Epithelial cell of prostate (primary cell): ENCODE results near the gene PNMA5.
"Not testable (repeated sequence)": the region's sequence is repeated elsewhere in the genome, so short reads cannot be mapped to it uniquely, and the experiment has no call there.

ENCODE experiments used
- DNase-seq: peaks from one replicate; pipeline ENCODE4 v3.0.0-alpha.2; 2011; ENCODE audit warnings: low read depth, low spot score
- H3K27ac ChIP-seq: fragments of 450-650 bp; 2 replicates; pipeline ENCODE4 v1.5.1; 2017; ENCODE audit warnings: mild to moderate bottlenecking

The PNMA5 gene

GRCh38 chrX:152993933-152994332 is at the start of gene PNMA5:
Gene PNMA5 (minus strand): TSS chrX:152994116. CDS start chrX:152991598, 2,518 bp downstream.
- H3K27ac ChIP-seq, result no peak within 1 kb of the TSS
- DNase-seq, result no peak

- no peak for DNase-seq
- no peak overlapping the region for H3K27ac ChIP-seq
Measured at GRCh38 chrX:153032397-153033118, 38.6 kb upstream of the PNMA5 start.

GRCh38 chrX:153030801-153031200 is 36.9 kb upstream of the PNMA5 start:
- DNase-seq, result no peak
- H3K27ac ChIP-seq, result no peak overlapping the region

- DNase-seq, result no peak
- no peak overlapping the region for H3K27ac ChIP-seq
Measured at GRCh38 chrX:153029875-153030274, 36.0 kb upstream of the PNMA5 start.

GRCh38 chrX:153029162-153029561 is 35.2 kb upstream of the PNMA5 start:
- DNase-seq, result no peak
- no peak overlapping the region for H3K27ac ChIP-seq

GRCh38 chrX:153028487-153028886 is 34.6 kb upstream of the PNMA5 start:
- not testable (repeated sequence) for DNase-seq, H3K27ac ChIP-seq

GRCh38 chrX:153026501-153026900 is 32.6 kb upstream of the PNMA5 start:
- not testable (repeated sequence) for H3K27ac ChIP-seq, DNase-seq

GRCh38 chrX:153019166-153019565 is 25.2 kb upstream of the PNMA5 start:
- H3K27ac ChIP-seq, result no peak overlapping the region
- DNase-seq, result no peak

- DNase-seq, H3K27ac ChIP-seq: not testable (repeated sequence)
Measured at GRCh38 chrX:153017174-153017573, 23.3 kb upstream of the PNMA5 start.

GRCh38 chrX:153004780-153005179 is 10.9 kb upstream of the PNMA5 start:
- H3K27ac ChIP-seq, result no peak overlapping the region
- DNase-seq, result no peak

- no peak overlapping the region for H3K27ac ChIP-seq
- no peak for DNase-seq
Measured at GRCh38 chrX:153003981-153004380, 10.1 kb upstream of the PNMA5 start.

- H3K27ac ChIP-seq, DNase-seq: not testable (repeated sequence)
Measured at GRCh38 chrX:153002182-153002581, 8.3 kb upstream of the PNMA5 start.

GRCh38 chrX:152997337-152997736 is 3.4 kb upstream of the PNMA5 start:
- no peak for DNase-seq
- H3K27ac ChIP-seq, result no peak overlapping the region

- DNase-seq, result no peak
- no peak overlapping the region for H3K27ac ChIP-seq
Measured at GRCh38 chrX:152992115-152992514, 1.8 kb downstream of the PNMA5 start.

- DNase-seq, result no peak
- H3K27ac ChIP-seq, result no peak overlapping the region
Measured at GRCh38 chrX:152991123-152991522, 2.8 kb downstream of the PNMA5 start.

- H3K27ac ChIP-seq, result no peak overlapping the region
- DNase-seq, result no peak
Measured at GRCh38 chrX:152989292-152989658, 4.6 kb downstream of the PNMA5 start.

GRCh38 chrX:152988536-152989291 is 5.2 kb downstream of the PNMA5 start:
- DNase-seq, result no peak
- no peak overlapping the region for H3K27ac ChIP-seq

GRCh38 chrX:152987801-152988200 is 6.1 kb downstream of the PNMA5 start:
- DNase-seq, result no peak
- H3K27ac ChIP-seq, result no peak overlapping the region

GRCh38 chrX:152987156-152987555 is 6.8 kb downstream of the PNMA5 start:
- not testable (repeated sequence) for H3K27ac ChIP-seq, DNase-seq

- DNase-seq, H3K27ac ChIP-seq: not testable (repeated sequence)
Measured at GRCh38 chrX:152985383-152985782, 8.5 kb downstream of the PNMA5 start.

GRCh38 chrX:152968193-152968592 is 25.7 kb downstream of the PNMA5 start:
- no peak for DNase-seq
- H3K27ac ChIP-seq, result no peak overlapping the region

GRCh38 chrX:152960115-152960514 is 33.8 kb downstream of the PNMA5 start:
- DNase-seq, result no peak
- peak overlapping the region; percentile 41 for H3K27ac ChIP-seq
